Stimulated activated CD8-positive, alpha-beta memory T cell treated with anti-CD3 and anti-CD28 coated beads, Interleukin-12 subunit alpha, Interleukin-12 subunit beta, amount 100 ng/mL, for 1 hour (primary cell): ENCODE measurements around the gene VWC2L.

Experiments used
- DNase-seq: peaks from one replicate; pipeline ENCODE4 v3.0.0-alpha.2; 2020; ENCODE audit warnings: low read depth

The VWC2L gene

DNA sequence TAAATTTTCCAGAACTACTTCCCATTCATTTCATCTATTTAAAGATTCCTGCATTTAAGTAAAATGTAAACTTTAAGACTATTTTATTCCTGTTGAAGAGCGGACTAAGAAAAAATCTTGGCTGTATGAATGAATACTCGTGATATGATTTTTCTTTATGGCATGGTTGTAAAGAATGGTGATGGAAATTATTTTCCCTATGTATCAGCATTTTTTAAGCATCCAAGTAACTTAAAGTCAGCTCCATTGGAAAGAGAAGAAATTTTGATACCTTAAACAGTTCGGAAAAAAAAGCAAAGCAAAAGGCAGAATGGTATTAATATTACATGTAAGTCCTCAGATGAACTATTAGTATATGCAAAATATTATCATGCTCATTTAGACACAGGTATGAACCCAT is 58.9 kb downstream of the VWC2L start:
- DNase-seq: no peak

DNA sequence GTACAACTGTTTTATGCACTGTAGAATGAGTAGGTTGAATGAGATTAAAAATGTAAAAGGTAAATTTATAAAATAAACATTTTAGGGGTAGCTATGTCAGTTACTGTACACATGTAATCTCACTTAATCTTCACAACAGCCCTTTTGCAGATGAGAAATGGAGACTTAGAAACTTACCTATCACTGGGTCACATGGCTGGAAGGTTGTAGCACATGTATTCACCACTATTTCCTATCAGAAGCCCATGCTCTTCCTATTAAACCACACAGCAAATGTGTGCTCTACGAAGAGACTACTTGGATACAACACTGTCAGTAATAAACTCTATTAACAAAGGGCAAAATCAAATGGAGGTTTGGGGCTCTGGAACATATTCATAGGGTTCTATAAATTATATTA is 60.5 kb downstream of the VWC2L start:
- no peak for DNase-seq

DNA sequence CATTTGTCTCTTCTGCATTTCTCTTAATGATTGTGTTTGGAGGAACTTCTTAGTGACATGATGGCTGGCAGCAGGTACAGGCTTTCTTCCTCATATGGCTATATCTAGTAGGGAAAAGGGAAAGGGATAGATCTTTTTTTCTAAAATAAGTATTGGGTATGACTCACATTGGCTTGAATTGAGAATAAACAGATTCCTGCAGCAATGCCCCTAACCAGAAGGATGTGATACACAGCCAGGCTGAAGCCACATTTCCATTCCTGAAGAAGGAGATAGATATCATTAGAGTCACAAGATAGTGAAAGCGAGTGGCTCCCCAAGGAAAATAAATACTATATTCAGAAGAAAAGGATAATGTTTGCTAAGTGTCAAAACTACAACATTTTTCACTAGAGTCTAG is 61.1 kb downstream of the VWC2L start:
- DNase-seq: no peak

GRCh38 chr2:214477305-214477704 is 66.5 kb downstream of the VWC2L start:
- no peak for DNase-seq

DNA sequence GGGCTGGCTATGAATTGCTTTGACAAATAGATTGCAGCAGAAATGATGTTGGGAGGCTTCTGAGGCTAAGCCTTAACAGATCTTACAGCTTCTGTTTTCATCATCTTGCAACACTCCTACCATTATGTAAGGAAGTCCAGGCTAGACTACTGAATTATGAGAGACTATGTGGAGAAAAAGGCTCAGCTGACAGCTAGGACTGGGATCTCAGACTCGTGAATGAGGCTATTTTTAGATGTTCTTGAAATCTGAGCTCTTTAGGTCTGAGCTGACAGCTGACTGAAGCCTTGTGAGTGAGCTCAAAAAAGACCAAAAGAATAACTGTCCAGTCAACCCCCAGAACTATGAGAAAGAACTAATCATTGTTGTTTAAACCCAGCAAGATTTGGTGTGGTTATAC is 70.3 kb downstream of the VWC2L start:
- no peak for DNase-seq

- no peak for DNase-seq
Measured at GRCh38 chr2:214482728-214483127, 71.9 kb downstream of the VWC2L start.

GRCh38 chr2:214484239-214484638 is 73.4 kb downstream of the VWC2L start:
- no peak for DNase-seq

- DNase-seq: no peak
Measured at GRCh38 chr2:214484701-214485100, 73.8 kb downstream of the VWC2L start.

- no peak for DNase-seq
Measured at GRCh38 chr2:214489181-214489580, 78.3 kb downstream of the VWC2L start.

DNA sequence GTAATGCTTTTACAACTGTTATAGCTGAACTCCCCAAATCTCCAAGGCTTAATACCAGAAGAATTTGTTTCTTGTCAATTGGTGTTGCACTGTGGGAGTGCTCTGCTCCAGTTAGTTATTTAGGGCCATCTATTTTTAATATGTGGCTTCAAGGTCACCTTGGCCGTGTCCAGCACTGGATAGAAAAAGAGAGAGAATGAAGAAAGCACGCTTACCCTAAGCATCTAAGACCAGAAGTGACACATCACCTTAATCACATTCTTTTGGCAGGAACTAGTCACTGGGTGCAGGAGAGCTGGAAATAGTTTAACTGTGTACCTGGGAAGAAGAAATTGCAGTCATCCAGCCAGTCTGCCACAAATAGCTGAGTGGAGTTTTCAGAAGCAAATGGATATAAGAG is 78.8 kb downstream of the VWC2L start:
- no peak for DNase-seq

DNA sequence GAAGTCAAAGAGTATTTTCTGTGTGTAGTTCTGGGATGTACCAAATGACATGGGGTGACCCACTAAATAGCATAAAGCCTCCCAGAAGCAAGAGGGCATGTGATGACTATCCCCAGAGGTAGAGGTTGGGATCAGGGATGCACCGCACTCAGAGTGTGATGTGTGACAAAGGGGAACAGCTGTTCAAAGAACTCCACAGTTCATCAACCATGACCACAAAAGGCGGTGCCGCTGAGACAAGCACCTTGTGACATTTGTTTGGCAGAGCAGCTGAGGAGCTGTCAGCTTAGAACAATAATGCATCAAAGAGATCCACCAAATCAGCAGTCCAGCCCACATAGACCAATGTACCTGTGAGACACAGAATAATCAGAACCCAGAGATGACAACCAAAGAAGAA is 81.3 kb downstream of the VWC2L start:
- DNase-seq: no peak

DNA sequence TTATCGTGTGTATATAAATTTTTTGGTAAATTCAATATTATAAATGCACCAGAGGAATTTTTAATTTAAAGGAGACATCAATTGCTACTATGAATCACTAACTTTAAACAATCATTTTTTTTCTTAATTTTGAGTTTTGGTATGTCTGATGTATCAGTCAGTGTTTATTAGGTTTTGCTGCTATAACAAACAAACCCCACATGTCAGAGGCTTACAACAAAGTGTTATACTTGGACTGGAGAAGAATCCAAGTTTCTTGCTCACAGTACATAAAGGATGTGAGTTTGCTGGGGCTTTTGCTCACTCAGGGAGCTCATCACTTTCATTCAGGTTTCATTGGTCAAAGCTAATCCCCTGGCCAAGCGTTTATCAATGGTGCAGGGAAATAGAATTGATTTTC is 81.8 kb downstream of the VWC2L start:
- no peak for DNase-seq

GRCh38 chr2:214497489-214497888 is 86.6 kb downstream of the VWC2L start:
- DNase-seq: no peak

- no peak for DNase-seq
Measured at GRCh38 chr2:214503568-214503967, 92.7 kb downstream of the VWC2L start.

GRCh38 chr2:214504599-214505376 is 93.9 kb downstream of the VWC2L start:
- DNase-seq: no peak

DNA sequence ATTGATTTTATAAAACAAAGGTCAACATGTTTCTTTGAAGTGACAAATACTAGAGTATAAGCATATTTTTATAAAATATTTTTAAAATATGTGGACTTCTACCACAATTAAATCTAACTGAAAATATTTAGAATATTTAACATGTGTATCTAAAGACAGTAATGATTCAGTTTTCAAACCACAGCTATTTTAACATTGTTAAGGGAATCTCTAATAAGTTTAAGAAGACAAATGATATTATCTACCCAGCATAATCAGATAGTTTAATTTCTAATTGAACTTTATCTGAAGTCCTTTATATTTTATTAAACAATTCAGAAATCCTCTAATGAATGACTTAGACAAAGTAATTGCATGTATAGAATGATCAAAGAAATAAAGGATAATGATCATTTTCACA is 96.2 kb downstream of the VWC2L start:
- no peak for DNase-seq

GRCh38 chr2:214514704-214515103 is 103.8 kb downstream of the VWC2L start:
- no peak for DNase-seq

DNA sequence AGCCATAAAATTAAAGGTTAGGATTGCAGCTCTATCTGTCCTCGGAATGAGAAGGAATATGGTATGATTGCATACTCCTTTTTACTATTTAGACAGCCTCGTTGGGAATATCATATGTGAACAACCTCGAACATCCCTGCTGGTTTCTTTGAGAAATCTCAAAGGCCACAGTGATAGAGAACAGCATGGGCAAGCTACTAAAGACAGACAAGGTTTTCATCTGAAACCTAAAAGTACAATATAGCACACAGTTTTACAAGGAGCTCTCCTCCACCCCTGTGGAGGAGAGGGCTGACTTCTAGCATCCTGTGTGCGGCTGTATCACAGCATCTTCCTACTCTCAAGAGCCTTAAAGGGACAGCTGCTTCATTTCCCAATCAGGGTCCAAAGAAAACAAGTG is 104.3 kb downstream of the VWC2L start:
- no peak for DNase-seq

GRCh38 chr2:214519258-214519818 is 108.5 kb downstream of the VWC2L start:
- no peak for DNase-seq

DNA sequence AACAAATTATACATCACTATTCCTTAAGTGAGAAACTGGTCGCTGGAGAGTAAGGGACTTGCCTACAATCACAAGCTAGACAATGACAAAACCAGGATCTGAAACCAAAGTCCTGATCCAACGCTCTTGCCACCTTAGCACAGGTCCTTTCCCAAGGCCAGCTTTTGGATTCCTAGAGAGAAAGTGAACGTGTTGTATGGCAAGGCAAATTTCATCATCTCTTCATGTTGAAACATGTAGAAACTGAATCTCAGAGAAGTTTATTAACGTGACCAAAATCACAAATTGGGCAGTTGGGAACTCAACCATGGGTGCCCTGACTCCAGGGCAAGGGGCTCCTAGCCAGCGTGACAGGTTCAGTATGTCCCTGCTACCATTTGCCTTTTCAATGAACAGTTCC is 118.2 kb downstream of the VWC2L start:
- DNase-seq: no peak

- DNase-seq: no peak
Measured at GRCh38 chr2:214529514-214529913, 118.7 kb downstream of the VWC2L start.

DNA sequence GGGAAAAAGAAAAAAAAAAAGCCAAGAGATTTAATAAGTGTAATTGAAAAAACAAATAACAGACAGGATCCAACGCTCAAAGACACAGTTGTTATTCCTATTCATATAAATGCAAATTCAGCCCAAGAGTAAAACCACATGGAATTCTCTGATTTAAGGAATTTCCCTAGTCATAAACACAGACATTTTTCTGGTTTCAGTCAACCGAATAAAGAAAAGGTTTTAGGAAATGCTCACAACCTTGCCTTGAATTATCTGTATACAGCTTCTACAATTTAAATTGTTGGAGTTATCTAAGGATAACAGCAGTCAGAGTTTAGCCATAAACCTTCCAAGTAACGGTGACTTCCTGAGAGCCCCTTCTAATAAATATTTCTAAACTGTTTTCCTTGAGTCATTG is 122.7 kb downstream of the VWC2L start:
- no peak for DNase-seq

- no peak for DNase-seq
Measured at GRCh38 chr2:214536625-214537024, 125.8 kb downstream of the VWC2L start.

DNA sequence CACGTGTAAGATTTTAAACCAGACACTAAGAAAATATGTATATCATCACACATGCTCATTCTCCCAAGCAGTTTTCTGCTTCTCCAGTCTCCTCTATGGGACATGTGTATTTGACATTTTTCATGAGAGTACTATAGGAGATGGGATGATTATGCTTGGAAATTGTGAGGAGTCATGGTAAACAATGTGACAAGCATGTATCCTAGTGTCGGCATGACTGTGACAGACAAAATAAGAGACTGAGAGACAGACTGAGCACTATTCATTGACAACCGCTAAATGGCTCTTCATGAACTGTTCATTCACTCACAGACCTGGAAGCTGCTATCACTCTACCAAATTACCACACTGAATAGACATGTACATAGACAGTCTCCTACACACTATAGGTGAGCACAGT is 127.1 kb downstream of the VWC2L start:
- DNase-seq: no peak
